ENCODE data around the gene SNRK.

GRCh38 chr3:43266451-43266850, 19.9 kb upstream of the SNRK start:
- TF ChIP-seq CTCF (IDR thresholded peaks at IDR 0.05) (no peak), POLR2A (IDR thresholded peaks at IDR 0.05) (no peak)

Data from testis (tissue), 2 donors.